H9 (cell line): ENCODE data around the gene MT1X. TPM values are rescaled to one million over a fixed set of nuclear protein-coding genes. Genes with fewer than 3 reads are reported as not detected.

Experiments
- DNase-seq: peaks from one replicate; pipeline ENCODE4 v3.0.0-alpha.2; 2017
- H2AFZ ChIP-seq: one replicate; pipeline ENCODE4 v1.6.1; 2013; ENCODE audit warnings: mild to moderate bottlenecking, low read length, control low read depth, moderate library complexity
- H2AK5ac ChIP-seq: 2 replicates; pipeline ENCODE4 v1.6.1; 2013; ENCODE audit warnings: low read length, control low read depth, mixed read lengths; ENCODE audit not compliant: insufficient read length
- H2BK120ac ChIP-seq: one replicate; pipeline ENCODE4 v1.6.1; 2013; ENCODE audit warnings: low read depth, mild to moderate bottlenecking, low read length, control low read depth, inconsistent platforms; ENCODE audit not compliant: poor library complexity, severe bottlenecking
- H2BK12ac ChIP-seq: 2 replicates; pipeline ENCODE4 v1.6.1; 2013; ENCODE audit warnings: low read length, control low read depth, mixed read lengths, low read depth; ENCODE audit not compliant: insufficient read length
- H2BK15ac ChIP-seq: 2 replicates; pipeline ENCODE4 v1.6.1; 2013; ENCODE audit warnings: low read depth, low read length, control low read depth
- H2BK20ac ChIP-seq: one replicate; pipeline ENCODE4 v1.6.1; 2013; ENCODE audit warnings: low read depth, mild to moderate bottlenecking, low read length, control low read depth, inconsistent platforms; ENCODE audit not compliant: poor library complexity, severe bottlenecking
- H2BK5ac ChIP-seq: 2 replicates; pipeline ENCODE4 v1.6.1; 2013; ENCODE audit warnings: low read length, control low read depth, mixed read lengths; ENCODE audit not compliant: insufficient read length
- H3K14ac ChIP-seq: 2 replicates; pipeline ENCODE4 v1.6.1; 2013; ENCODE audit warnings: low read length, control low read depth; ENCODE audit not compliant: insufficient read depth
- H3K18ac ChIP-seq: 2 replicates; pipeline ENCODE4 v1.6.1; 2013; ENCODE audit warnings: low read depth, mild to moderate bottlenecking, mixed read lengths, low read length, control low read depth; ENCODE audit not compliant: insufficient read length
- H3K23ac ChIP-seq: 2 replicates; pipeline ENCODE4 v1.6.1; 2013; ENCODE audit warnings: low read length, control low read depth, mixed read lengths, low read depth; ENCODE audit not compliant: insufficient read length
- H3K23me2 ChIP-seq: 2 replicates; pipeline ENCODE4 v1.6.1; 2013; ENCODE audit warnings: low read depth, mild to moderate bottlenecking, mixed read lengths, low read length, control low read depth; ENCODE audit not compliant: insufficient read length, poor library complexity, severe bottlenecking
- H3K27ac ChIP-seq: 2 replicates; pipeline ENCODE4 v1.5.1; 2013; ENCODE audit warnings: low read length, control low read depth, mixed read lengths, low read depth; ENCODE audit not compliant: insufficient read length
- H3K27me3 ChIP-seq: 2 replicates; pipeline ENCODE4 v1.6.1; 2013; ENCODE audit warnings: low read length, control low read depth, inconsistent platforms; ENCODE audit not compliant: insufficient read depth
- H3K4ac ChIP-seq: 2 replicates; pipeline ENCODE4 v1.6.1; 2013; ENCODE audit warnings: low read depth, mild to moderate bottlenecking, control low read depth, inconsistent platforms, low read length, moderate library complexity
- H3K4me1 ChIP-seq: 2 replicates; pipeline ENCODE4 v1.6.1; 2013; ENCODE audit warnings: low read length, control low read depth, inconsistent platforms; ENCODE audit not compliant: insufficient read depth
- H3K4me2 ChIP-seq: 2 replicates; pipeline ENCODE4 v1.6.1; 2013; ENCODE audit warnings: low read length, control low read depth, mixed read lengths; ENCODE audit not compliant: insufficient read length, insufficient read depth
- H3K56ac ChIP-seq: 2 replicates; pipeline ENCODE4 v1.6.1; 2013; ENCODE audit warnings: low read depth, mild to moderate bottlenecking, mixed read lengths, low read length, control low read depth; ENCODE audit not compliant: insufficient read length
- H3K79me1 ChIP-seq: 2 replicates; pipeline ENCODE4 v1.6.1; 2013; ENCODE audit warnings: low read depth, mild to moderate bottlenecking, moderate library complexity, low read length, control low read depth, inconsistent platforms; ENCODE audit not compliant: insufficient read depth, poor library complexity, severe bottlenecking
- H3K79me2 ChIP-seq: 2 replicates; pipeline ENCODE4 v1.6.1; 2013; ENCODE audit warnings: low read length, control low read depth, inconsistent platforms; ENCODE audit not compliant: insufficient read depth
- H3K9ac ChIP-seq: 2 replicates; pipeline ENCODE4 v1.6.1; 2013; ENCODE audit warnings: low read length, control low read depth, mixed read lengths; ENCODE audit not compliant: insufficient read length; ENCODE audit errors: extremely low read depth
- H3K9me3 ChIP-seq: one replicate; pipeline ENCODE4 v1.6.1; 2013; ENCODE audit warnings: low read depth, low read length, inconsistent platforms; ENCODE audit not compliant: control insufficient read depth
- H3T11ph ChIP-seq: one replicate; pipeline ENCODE4 v1.6.1; 2013; ENCODE audit warnings: mild to moderate bottlenecking, low read length, control low read depth, inconsistent platforms
- H4K20me1 ChIP-seq: one replicate; pipeline ENCODE4 v1.6.1; 2013; ENCODE audit not compliant: control insufficient read depth, insufficient read length, insufficient read depth
- H4K5ac ChIP-seq: 2 replicates; pipeline ENCODE4 v1.6.1; 2013; ENCODE audit warnings: low read depth, mild to moderate bottlenecking, mixed read lengths, low read length, control low read depth; ENCODE audit not compliant: insufficient read length
- H4K8ac ChIP-seq: replicated peaks from 2 replicates; pipeline ENCODE4 v1.6.1; 2013; ENCODE audit warnings: low read length, control low read depth, mixed read lengths, low read depth; ENCODE audit not compliant: insufficient read length
- H4K91ac ChIP-seq: 2 replicates; pipeline ENCODE4 v1.6.1; 2013; ENCODE audit warnings: low read depth, mild to moderate bottlenecking, moderate library complexity, mixed read lengths, low read length, control low read depth; ENCODE audit not compliant: insufficient read length
- H3K27ac Mint-ChIP-seq, 3 experiments: 2 replicates in 2 of 3; 3 replicates in 1 of 3; pipeline ENCODE4 v1.8.0; 2020 to 2021; ENCODE audit warnings: mixed read lengths in 3 of 3, mild to moderate bottlenecking in 1 of 3, moderate library complexity in 1 of 3
- H3K27me3 Mint-ChIP-seq: 2 replicates; pipeline ENCODE4 v1.8.0; 2021; ENCODE audit warnings: low read depth, mild to moderate bottlenecking, moderate library complexity, mixed read lengths
- H3K36me3 Mint-ChIP-seq, 3 experiments: 2 replicates in 2 of 3; 3 replicates in 1 of 3; pipeline ENCODE4 v1.8.0; 2020 to 2021; ENCODE audit warnings: low read depth in 3 of 3, mixed read lengths in 3 of 3; ENCODE audit not compliant: insufficient read depth in 1 of 3
- H3K4me1 Mint-ChIP-seq, 2 experiments: 2 replicates each; pipeline ENCODE4 v1.8.0; 2020; ENCODE audit warnings: mixed read lengths in 2 of 2
- H3K4me3 Mint-ChIP-seq, 2 experiments: 2 replicates in 1 of 2; 3 replicates in 1 of 2; pipeline ENCODE4 v1.8.0; 2020 to 2021; ENCODE audit warnings: mild to moderate bottlenecking in 2 of 2, mixed read lengths in 2 of 2, moderate library complexity in 1 of 2
- H3K9me3 Mint-ChIP-seq, 2 experiments: 2 replicates in 1 of 2; 3 replicates in 1 of 2; pipeline ENCODE4 v1.8.0; 2020; ENCODE audit warnings: mild to moderate bottlenecking in 2 of 2, mixed read lengths in 2 of 2, moderate library complexity in 1 of 2
- WGBS: extraction: QIAGEN DNeasy Blood & Tissue Kit; methylation state at CpG from one replicate; pipeline ENCODE4 v1.1.7; 2013; ENCODE audit warnings: missing lambda C conversion rate, low lambda C conversion rate, mixed read lengths; ENCODE audit not compliant: insufficient read length; ENCODE audit errors: extremely low coverage; 5-methylcytosine and 5-hydroxymethylcytosine counted together
- total RNA-seq: library from RNA; stranded (reverse); gene quantifications from 2 replicates; pipeline ENCODE4 v1.2.1, GENCODE V29; 2021
- TF ChIP-seq, protein P1 (sequence below): fragments of 200-600 bp; sonication (generic); conservative IDR thresholded peaks from 3 replicates; pipeline ENCODE4 v1.8.0; 2021; ENCODE audit warnings: antibody characterized with exemption, mild to moderate bottlenecking

MT1X gene
- total RNA-seq, 1 experiment from 2014 or later, result 32.1 TPM

DNA sequence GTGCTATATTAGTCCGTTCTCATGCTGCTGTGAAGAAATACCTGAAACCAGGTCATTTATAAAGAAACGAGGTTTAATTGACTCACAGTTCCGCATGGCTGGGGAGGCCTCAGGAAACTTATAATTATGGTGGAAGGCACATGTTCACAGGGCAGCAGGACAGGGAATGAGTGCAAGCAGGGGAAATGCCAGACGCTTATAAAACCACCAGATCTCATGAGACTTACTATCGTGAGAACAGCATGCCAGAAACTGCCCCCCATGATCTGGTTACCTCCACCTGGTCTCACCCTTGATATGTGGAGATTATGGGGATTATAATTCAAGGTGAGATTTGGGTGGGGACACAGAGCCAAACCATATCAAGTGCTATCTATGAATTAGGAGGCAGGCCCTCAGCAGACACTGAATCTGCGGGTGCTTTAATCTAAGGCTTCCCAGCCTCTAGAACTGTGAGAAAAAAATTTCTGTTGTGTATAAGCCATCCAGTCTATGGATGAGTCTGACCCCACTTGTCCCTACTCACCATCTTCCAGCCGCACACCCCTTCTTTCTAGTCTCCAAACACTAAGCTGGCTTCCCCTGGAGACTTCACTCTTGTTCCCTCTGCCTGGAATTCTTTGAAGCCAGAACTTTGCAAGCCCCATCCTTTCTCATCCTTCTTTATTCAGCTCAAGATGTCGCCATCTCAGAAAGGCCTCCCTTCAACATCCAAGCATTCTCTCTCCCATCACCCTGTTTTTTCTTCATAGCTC, 46.9 kb downstream of the MT1X start:
- peak overlapping the region; percentile 81 for H3K4me2 ChIP-seq
- DNase-seq, result no peak
- Mint-ChIP-seq H3K27me3 (no peaks in the 10 kb centered on the region), H3K4me3 (no peak overlapping the region; a peak in 1 of 5 replicates), H3K36me3 (no peaks in the 10 kb centered on the region), H3K9me3 (no peaks in the 10 kb centered on the region), H3K4me1 (peaks cover 15 to 17% of the 10 kb centered on the region in 2 experiments), H3K27ac (peak overlapping the region; percentile 1 to 69 (median 37))
- H2AFZ ChIP-seq, result no peak overlapping the region
- no peak overlapping the region for H4K5ac ChIP-seq
- no peak overlapping the region for H3T11ph ChIP-seq
- no peak overlapping the region for H3K18ac ChIP-seq
- no peak overlapping the region for H4K91ac ChIP-seq
- peaks cover 11% of the 10 kb centered on the region for H3K23me2 ChIP-seq
- H3K27me3 ChIP-seq, result no peaks in the 10 kb centered on the region
- H3K9me3 ChIP-seq, result no peaks in the 10 kb centered on the region
- H2BK12ac ChIP-seq, result no peak overlapping the region
- H3K9ac ChIP-seq, result peak overlapping the region; percentile 36
- no peaks in the 10 kb centered on the region for H4K20me1 ChIP-seq
- TF ChIP-seq, protein P1, sequence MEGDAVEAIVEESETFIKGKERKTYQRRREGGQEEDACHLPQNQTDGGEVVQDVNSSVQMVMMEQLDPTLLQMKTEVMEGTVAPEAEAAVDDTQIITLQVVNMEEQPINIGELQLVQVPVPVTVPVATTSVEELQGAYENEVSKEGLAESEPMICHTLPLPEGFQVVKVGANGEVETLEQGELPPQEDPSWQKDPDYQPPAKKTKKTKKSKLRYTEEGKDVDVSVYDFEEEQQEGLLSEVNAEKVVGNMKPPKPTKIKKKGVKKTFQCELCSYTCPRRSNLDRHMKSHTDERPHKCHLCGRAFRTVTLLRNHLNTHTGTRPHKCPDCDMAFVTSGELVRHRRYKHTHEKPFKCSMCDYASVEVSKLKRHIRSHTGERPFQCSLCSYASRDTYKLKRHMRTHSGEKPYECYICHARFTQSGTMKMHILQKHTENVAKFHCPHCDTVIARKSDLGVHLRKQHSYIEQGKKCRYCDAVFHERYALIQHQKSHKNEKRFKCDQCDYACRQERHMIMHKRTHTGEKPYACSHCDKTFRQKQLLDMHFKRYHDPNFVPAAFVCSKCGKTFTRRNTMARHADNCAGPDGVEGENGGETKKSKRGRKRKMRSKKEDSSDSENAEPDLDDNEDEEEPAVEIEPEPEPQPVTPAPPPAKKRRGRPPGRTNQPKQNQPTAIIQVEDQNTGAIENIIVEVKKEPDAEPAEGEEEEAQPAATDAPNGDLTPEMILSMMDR, result no peak
- H3K27ac ChIP-seq, result no peak overlapping the region
- no peak overlapping the region for H3K23ac ChIP-seq
- H2BK15ac ChIP-seq, result no peak overlapping the region
- H2AK5ac ChIP-seq, result no peak overlapping the region
- H3K79me2 ChIP-seq, result peaks cover 30% of the 10 kb centered on the region; the same call in 1 of the 2 replicates
- H4K8ac ChIP-seq, result no peak overlapping the region
- no peak overlapping the region for H2BK20ac ChIP-seq
- WGBS, result no CpG with 5 or more reads among the region's 8 CpGs
- no peak overlapping the region for H3K56ac ChIP-seq
- H3K14ac ChIP-seq, result no peak overlapping the region
- no peaks in the 10 kb centered on the region; the same call in 1 of the 2 replicates for H3K4me1 ChIP-seq
- no peak overlapping the region for H2BK5ac ChIP-seq
- peaks cover 20% of the 10 kb centered on the region for H3K79me1 ChIP-seq
- H3K4ac ChIP-seq, result no peak overlapping the region
- H2BK120ac ChIP-seq, result no peak overlapping the region
